A549 treated with Mapracorat at 1 μM for 4 hours (cell line): ENCODE results near the gene MYLK3. TPM values are rescaled to one million over a fixed set of nuclear protein-coding genes. Genes with fewer than 3 reads are reported as not detected.

Source experiments
- total RNA-seq: library from RNA; stranded (reverse); fragments of 200-300 nt; extraction: Qiagen RNA extraction; gene quantifications from 5 replicates; pipeline ENCODE4 v1.2.3, GENCODE V29; 2022

The MYLK3 gene
- 0.03 to 0.14 TPM (median 0.09 TPM) in 5 replicates for total RNA-seq

GRCh38 chr16:46747777-46748651, at the start of gene MYLK3:
MYLK3 (minus strand) TSS chr16:46748344; CDS start chr16:46748193, 151 bp downstream.

GRCh38 chr16:46689365-46690280, 58.5 kb downstream of the MYLK3 start, which contains the start of gene ORC6:
ORC6 (plus strand) TSS chr16:46689659; CDS start chr16:46689706, 47 bp downstream.

GRCh38 chr16:46688654-46689364, 59.3 kb downstream of the MYLK3 start, which contains the start of gene VPS35:
VPS35 (minus strand) TSS chr16:46689178; CDS start chr16:46689133, 45 bp downstream.

Other genes with a start within 250 kb of the MYLK3 start
- gene SHCBP1, start 127.0 kb downstream of the MYLK3 start, total RNA-seq: 32.3 to 40.6 TPM (median 36.5 TPM) in 5 replicates
- gene VPS35, start 59.2 kb downstream of the MYLK3 start, total RNA-seq: 79.3 to 86.3 TPM (median 81.3 TPM) in 5 replicates
- 43.6 to 48.4 TPM (median 47.0 TPM) in 5 replicates for gene ORC6, start 58.7 kb downstream of the MYLK3 start, total RNA-seq
- gene C16orf87, start 82.8 kb upstream of the MYLK3 start, total RNA-seq: 5.0 to 8.3 TPM (median 6.1 TPM) in 5 replicates
- gene GPT2, start 136.0 kb upstream of the MYLK3 start, total RNA-seq: 8.1 to 11.5 TPM (median 10.7 TPM) in 5 replicates
- gene DNAJA2, start 225.3 kb upstream of the MYLK3 start, total RNA-seq: 67.3 to 74.9 TPM (median 71.5 TPM) in 5 replicates